ENCODE results near the gene TTC9.

The TTC9 gene

GRCh38 chr14:70641548-70642302 lies at the start of gene TTC9:
TSS of gene TTC9 (plus strand) at chr14:70641916. CDS start at chr14:70642130, 214 bp downstream.
- no peak for DNase-seq

- DNase-seq: no peak
Measured at GRCh38 chr14:70594461-70594860, 47.3 kb upstream of the TTC9 start.

GRCh38 chr14:70595443-70596185 lies 46.1 kb upstream of the TTC9 start:
- no peak for DNase-seq

GRCh38 chr14:70597731-70598130 lies 44.0 kb upstream of the TTC9 start:
- DNase-seq: no peak

GRCh38 chr14:70599345-70599744 lies 42.4 kb upstream of the TTC9 start:
- DNase-seq: no peak

GRCh38 chr14:70600382-70601157 lies 41.1 kb upstream of the TTC9 start, which contains the start of gene MED6:
TSS of gene MED6 (minus strand) at chr14:70600655. CDS start at chr14:70600637, 18 bp downstream.
- peak; percentile 83 to 86 for DNase-seq

GRCh38 chr14:70601162-70601561 lies 40.6 kb upstream of the TTC9 start:
- DNase-seq: no peak

- DNase-seq: no peak
Measured at GRCh38 chr14:70602254-70602653, 39.5 kb upstream of the TTC9 start.

GRCh38 chr14:70611216-70611615 lies 30.5 kb upstream of the TTC9 start:
- no peak for DNase-seq

- DNase-seq: no peak
Measured at GRCh38 chr14:70616646-70617045, 25.1 kb upstream of the TTC9 start.

- no peak for DNase-seq
Measured at GRCh38 chr14:70618314-70618713, 23.4 kb upstream of the TTC9 start.

- no peak for DNase-seq
Measured at GRCh38 chr14:70619708-70620107, 22.0 kb upstream of the TTC9 start.

GRCh38 chr14:70622111-70622712 lies 19.5 kb upstream of the TTC9 start:
- DNase-seq: peak; percentile 38 to 43

GRCh38 chr14:70624972-70625371 lies 16.7 kb upstream of the TTC9 start:
- DNase-seq: no peak

GRCh38 chr14:70631948-70632347 lies 9.8 kb upstream of the TTC9 start:
- DNase-seq: no peak

- no peak for DNase-seq
Measured at GRCh38 chr14:70635971-70636595, 5.6 kb upstream of the TTC9 start.

- no peak for DNase-seq
Measured at GRCh38 chr14:70638416-70638815, 3.3 kb upstream of the TTC9 start.

- DNase-seq: peak in 1 of 2 donors; percentile 41
Measured at GRCh38 chr14:70640938-70641547, 673 bp upstream of the TTC9 start.

GRCh38 chr14:70642303-70643235 lies 853 bp downstream of the TTC9 start:
- no peak for DNase-seq

- no peak for DNase-seq
Measured at GRCh38 chr14:70643967-70644366, 2.3 kb downstream of the TTC9 start.

GRCh38 chr14:70645892-70646291 lies 4.2 kb downstream of the TTC9 start:
- no peak for DNase-seq

Data from stimulated activated CD4-positive, alpha-beta T cell treated with anti-CD3 and anti-CD28 coated beads, Interleukin-2, amount 100 ng/mL, for 48 hours (primary cell).